NT2/D1 (cell line): ENCODE data around the gene GAPDHS.

Experiments
- SUZ12 ChIP-seq: IDR thresholded peaks from 2 replicates; pipeline ENCODE4 v1.6.1; 2011; ENCODE audit not compliant: insufficient read length, insufficient read depth; ENCODE audit errors: extremely low read depth
- ZNF274 ChIP-seq: IDR thresholded peaks from 2 replicates; pipeline ENCODE4 v1.6.1; 2011; ENCODE audit warnings: mild to moderate bottlenecking, low read depth, low read length

GRCh38 chr19:35533201-35533821 lies at the start of gene GAPDHS:
- TF ChIP-seq ZNF274 (no peak), SUZ12 (no peak)
